HepG2 (cell line): Measurements from ENCODE around the gene PRR30. TPM values are rescaled to one million over a fixed set of nuclear protein-coding genes. Genes with fewer than 3 reads are reported as not detected.

ENCODE experiments used
- ATF7 ChIP-seq, 2 experiments: fragments of 450-650 bp in 1 of 2; sonication (generic) in 1 of 2; formaldehyde crosslinking in 1 of 2; IDR thresholded peaks; 2 replicates each; pipeline versions ENCODE4 v1.4.0 to v1.6.1; 2016 to 2020; ENCODE audit warnings: antibody characterized with exemption in 1 of 2, mild to moderate bottlenecking in 1 of 2, missing genetic modification reagents in 1 of 2
- CEBPB ChIP-seq: IDR thresholded peaks from 2 replicates; pipeline ENCODE4 v1.6.1; 2011; ENCODE audit warnings: low read depth, low read length, improper control_type of control experiment, borderline replicate concordance
- MEIS1 ChIP-seq: sonication (generic); formaldehyde crosslinking; IDR thresholded peaks from 2 replicates; pipeline ENCODE4 v1.9.0; 2021; ENCODE audit warnings: mild to moderate bottlenecking, missing genetic modification reagents, moderate library complexity, borderline replicate concordance
- MXI1 ChIP-seq: IDR thresholded peaks from 3 replicates; pipeline ENCODE4 v1.6.1; 2012; ENCODE audit warnings: low read depth, low read length, inconsistent platforms, borderline replicate concordance
- PLRG1 ChIP-seq: fragments of 450-650 bp; conservative IDR thresholded peaks from 2 replicates; pipeline ENCODE4 v1.6.1; 2016
- REPIN1 ChIP-seq: sonication (generic); formaldehyde crosslinking; IDR thresholded peaks from 2 replicates; pipeline ENCODE4 v1.8.0; 2022; ENCODE audit warnings: missing genetic modification reagents, low read depth, mild to moderate bottlenecking, borderline replicate concordance
- SAP130 ChIP-seq: IDR thresholded peaks from 2 replicates; pipeline ENCODE4 v1.6.1; 2016; ENCODE audit warnings: low read depth
- SMAD3 ChIP-seq: sonication (generic); formaldehyde crosslinking; IDR thresholded peaks from 2 replicates; pipeline ENCODE4 v1.4.0; 2020; ENCODE audit warnings: missing genetic modification reagents
- SNAPC2 ChIP-seq: sonication (generic); formaldehyde crosslinking; IDR thresholded peaks from 2 replicates; pipeline ENCODE4 v1.8.1; 2022; ENCODE audit warnings: mild to moderate bottlenecking, missing genetic modification reagents
- SSRP1 ChIP-seq: IDR thresholded peaks from 2 replicates; pipeline ENCODE4 v1.6.1; 2016; ENCODE audit warnings: control low read depth
- ZBTB3 ChIP-seq: sonication (generic); formaldehyde crosslinking; IDR thresholded peaks from 2 replicates; pipeline ENCODE4 v1.4.0; 2020; ENCODE audit warnings: low read depth, mild to moderate bottlenecking, moderate library complexity, missing genetic modification reagents, borderline replicate concordance
- ZKSCAN1 ChIP-seq: fragments of 150-350 bp; IDR thresholded peaks from 2 replicates; pipeline ENCODE4 v1.6.1; 2014; ENCODE audit warnings: low read length
- ZNF253 ChIP-seq: sonication (generic); formaldehyde crosslinking; IDR thresholded peaks from 2 replicates; pipeline ENCODE4 v1.8.0; 2022; ENCODE audit warnings: mild to moderate bottlenecking, missing genetic modification reagents, borderline replicate concordance
- ZNF264 ChIP-seq: sonication (generic); formaldehyde crosslinking; IDR thresholded peaks from 2 replicates; pipeline ENCODE4 v1.4.0; 2020; ENCODE audit warnings: missing genetic modification reagents
- ZNF577 ChIP-seq: sonication (generic); formaldehyde crosslinking; IDR thresholded peaks from 2 replicates; pipeline ENCODE4 v1.4.0; 2020; ENCODE audit warnings: mild to moderate bottlenecking, low read depth, missing genetic modification reagents, borderline replicate concordance
- ZNF607 ChIP-seq: sonication (generic); formaldehyde crosslinking; IDR thresholded peaks from 2 replicates; pipeline ENCODE4 v1.5.1; 2020; ENCODE audit warnings: missing genetic modification reagents, mild to moderate bottlenecking, borderline replicate concordance
- ZNF660 ChIP-seq: sonication (generic); formaldehyde crosslinking; IDR thresholded peaks from 2 replicates; pipeline ENCODE4 v1.5.1; 2020; ENCODE audit warnings: mild to moderate bottlenecking, low read depth, missing genetic modification reagents, borderline replicate concordance
- ZNF747 ChIP-seq: sonication (generic); formaldehyde crosslinking; IDR thresholded peaks from 2 replicates; pipeline ENCODE4 v1.8.1; 2023; ENCODE audit warnings: missing genetic modification reagents, mild to moderate bottlenecking, borderline replicate concordance
- ZNF766 ChIP-seq: sonication (generic); formaldehyde crosslinking; IDR thresholded peaks from 2 replicates; pipeline ENCODE4 v1.5.0; 2020; ENCODE audit warnings: missing genetic modification reagents, borderline replicate concordance
- ZNF775 ChIP-seq: sonication (generic); formaldehyde crosslinking; IDR thresholded peaks from 2 replicates; pipeline ENCODE4 v1.4.0; 2020; ENCODE audit warnings: missing genetic modification reagents, mild to moderate bottlenecking, moderate library complexity, borderline replicate concordance
- ZNF816 ChIP-seq: sonication (generic); formaldehyde crosslinking; IDR thresholded peaks from 2 replicates; pipeline ENCODE4 v1.8.0; 2022; ENCODE audit warnings: missing genetic modification reagents, mild to moderate bottlenecking, borderline replicate concordance
- ZSCAN30 ChIP-seq: sonication (generic); formaldehyde crosslinking; IDR thresholded peaks from 2 replicates; pipeline ENCODE4 v1.5.0; 2020; ENCODE audit warnings: mild to moderate bottlenecking, missing genetic modification reagents
- polyA plus RNA-seq, 8 experiments: library from polyadenylated mRNA; depleted of rRNA in 3 of 8; stranded (reverse) in 7 of 8; unstranded in 1 of 8; fragments of >200 nt; fragmentation: Illumina TruSeq in 4 of 8; extraction: Trizol in 4 of 8; gene quantifications; 2 replicates each; pipeline versions ENCODE4 v1.2.1 to v1.2.3, GENCODE V29; 2011 to 2016; ENCODE audit warnings: low read depth in 4 of 8, missing spikeins in 1 of 8, mixed read lengths in 1 of 8; ENCODE audit not compliant: insufficient read depth in 1 of 8
- total RNA-seq, 5 experiments: library from RNA; depleted of rRNA; stranded (reverse); fragments of >200 nt; fragmentation: Illumina TruSeq; extraction: Trizol; gene quantifications; 2 replicates each; pipeline ENCODE4 v1.2.3, GENCODE V29; 2016; ENCODE audit warnings: low read depth in 1 of 5
- TF ChIP-seq, protein P1 (sequence below): sonication (generic); formaldehyde crosslinking; IDR thresholded peaks from 2 replicates; pipeline ENCODE4 v1.5.0; 2020; ENCODE audit warnings: mild to moderate bottlenecking, missing genetic modification reagents, borderline replicate concordance
- TF ChIP-seq, protein P2 (sequence below): sonication (generic); formaldehyde crosslinking; conservative IDR thresholded peaks from 2 replicates; pipeline ENCODE4 v1.4.0; 2020; ENCODE audit warnings: mild to moderate bottlenecking, missing genetic modification reagents, moderate library complexity

PRR30 gene
- total and polyA plus RNA-seq, 2 of the 13 experiments (the other 11 are each of a cell fraction or from before 2014, with no cell fraction given), result not detected

- TF ChIP-seq ZSCAN30 (CRISPR knock-in tag), result no peak
- no peak for TF ChIP-seq REPIN1 (CRISPR knock-in tag)
- no peak for TF ChIP-seq ZNF577 (CRISPR knock-in tag)
- no peak for TF ChIP-seq PLRG1
- TF ChIP-seq ZNF775 (CRISPR knock-in tag), result no peak
- TF ChIP-seq ZNF816 (CRISPR knock-in tag), result no peak
- TF ChIP-seq SAP130 (CRISPR knock-in tag), result peak; percentile 34; the same call in 1 of the 2 replicates
- peak; percentile 40; the same call in 1 of the 2 replicates for TF ChIP-seq CEBPB
- no peak for TF ChIP-seq ZNF253
- TF ChIP-seq ZNF747 (CRISPR knock-in tag), result 0 out of 2 replicates have a peak, but pooled peaks have one; percentile 32
- TF ChIP-seq ATF7 (IDR thresholded peaks at IDR 0.05), result no peak
- no peak for TF ChIP-seq ATF7 (CRISPR knock-in tag; IDR thresholded peaks at IDR 0.05)
- 0 out of 2 replicates have a peak, but pooled peaks have one; percentile 45 for TF ChIP-seq ZNF264 (CRISPR knock-in tag)
- 0 out of 2 replicates have a peak, but pooled peaks have one; percentile 45 for TF ChIP-seq ZNF607 (CRISPR knock-in tag)
- TF ChIP-seq SNAPC2 (CRISPR knock-in tag), result no peak
- TF ChIP-seq ZNF766 (CRISPR knock-in tag), result no peak
- TF ChIP-seq, protein P1, sequence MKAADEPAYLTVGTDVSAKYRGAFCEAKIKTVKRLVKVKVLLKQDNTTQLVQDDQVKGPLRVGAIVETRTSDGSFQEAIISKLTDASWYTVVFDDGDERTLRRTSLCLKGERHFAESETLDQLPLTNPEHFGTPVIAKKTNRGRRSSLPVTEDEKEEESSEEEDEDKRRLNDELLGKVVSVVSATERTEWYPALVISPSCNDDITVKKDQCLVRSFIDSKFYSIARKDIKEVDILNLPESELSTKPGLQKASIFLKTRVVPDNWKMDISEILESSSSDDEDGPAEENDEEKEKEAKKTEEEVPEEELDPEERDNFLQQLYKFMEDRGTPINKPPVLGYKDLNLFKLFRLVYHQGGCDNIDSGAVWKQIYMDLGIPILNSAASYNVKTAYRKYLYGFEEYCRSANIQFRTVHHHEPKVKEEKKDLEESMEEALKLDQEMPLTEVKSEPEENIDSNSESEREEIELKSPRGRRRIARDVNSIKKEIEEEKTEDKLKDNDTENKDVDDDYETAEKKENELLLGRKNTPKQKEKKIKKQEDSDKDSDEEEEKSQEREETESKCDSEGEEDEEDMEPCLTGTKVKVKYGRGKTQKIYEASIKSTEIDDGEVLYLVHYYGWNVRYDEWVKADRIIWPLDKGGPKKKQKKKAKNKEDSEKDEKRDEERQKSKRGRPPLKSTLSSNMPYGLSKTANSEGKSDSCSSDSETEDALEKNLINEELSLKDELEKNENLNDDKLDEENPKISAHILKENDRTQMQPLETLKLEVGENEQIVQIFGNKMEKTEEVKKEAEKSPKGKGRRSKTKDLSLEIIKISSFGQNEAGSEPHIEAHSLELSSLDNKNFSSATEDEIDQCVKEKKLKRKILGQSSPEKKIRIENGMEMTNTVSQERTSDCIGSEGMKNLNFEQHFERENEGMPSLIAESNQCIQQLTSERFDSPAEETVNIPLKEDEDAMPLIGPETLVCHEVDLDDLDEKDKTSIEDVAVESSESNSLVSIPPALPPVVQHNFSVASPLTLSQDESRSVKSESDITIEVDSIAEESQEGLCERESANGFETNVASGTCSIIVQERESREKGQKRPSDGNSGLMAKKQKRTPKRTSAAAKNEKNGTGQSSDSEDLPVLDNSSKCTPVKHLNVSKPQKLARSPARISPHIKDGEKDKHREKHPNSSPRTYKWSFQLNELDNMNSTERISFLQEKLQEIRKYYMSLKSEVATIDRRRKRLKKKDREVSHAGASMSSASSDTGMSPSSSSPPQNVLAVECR (CRISPR knock-in tag), result 0 out of 2 replicates have a peak, but pooled peaks have one; percentile 2
- TF ChIP-seq, protein P2, sequence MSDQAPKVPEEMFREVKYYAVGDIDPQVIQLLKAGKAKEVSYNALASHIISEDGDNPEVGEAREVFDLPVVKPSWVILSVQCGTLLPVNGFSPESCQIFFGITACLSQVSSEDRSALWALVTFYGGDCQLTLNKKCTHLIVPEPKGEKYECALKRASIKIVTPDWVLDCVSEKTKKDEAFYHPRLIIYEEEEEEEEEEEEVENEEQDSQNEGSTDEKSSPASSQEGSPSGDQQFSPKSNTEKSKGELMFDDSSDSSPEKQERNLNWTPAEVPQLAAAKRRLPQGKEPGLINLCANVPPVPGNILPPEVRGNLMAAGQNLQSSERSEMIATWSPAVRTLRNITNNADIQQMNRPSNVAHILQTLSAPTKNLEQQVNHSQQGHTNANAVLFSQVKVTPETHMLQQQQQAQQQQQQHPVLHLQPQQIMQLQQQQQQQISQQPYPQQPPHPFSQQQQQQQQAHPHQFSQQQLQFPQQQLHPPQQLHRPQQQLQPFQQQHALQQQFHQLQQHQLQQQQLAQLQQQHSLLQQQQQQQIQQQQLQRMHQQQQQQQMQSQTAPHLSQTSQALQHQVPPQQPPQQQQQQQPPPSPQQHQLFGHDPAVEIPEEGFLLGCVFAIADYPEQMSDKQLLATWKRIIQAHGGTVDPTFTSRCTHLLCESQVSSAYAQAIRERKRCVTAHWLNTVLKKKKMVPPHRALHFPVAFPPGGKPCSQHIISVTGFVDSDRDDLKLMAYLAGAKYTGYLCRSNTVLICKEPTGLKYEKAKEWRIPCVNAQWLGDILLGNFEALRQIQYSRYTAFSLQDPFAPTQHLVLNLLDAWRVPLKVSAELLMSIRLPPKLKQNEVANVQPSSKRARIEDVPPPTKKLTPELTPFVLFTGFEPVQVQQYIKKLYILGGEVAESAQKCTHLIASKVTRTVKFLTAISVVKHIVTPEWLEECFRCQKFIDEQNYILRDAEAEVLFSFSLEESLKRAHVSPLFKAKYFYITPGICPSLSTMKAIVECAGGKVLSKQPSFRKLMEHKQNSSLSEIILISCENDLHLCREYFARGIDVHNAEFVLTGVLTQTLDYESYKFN (CRISPR knock-in tag), result no peak
- no peak; the same call in 2 of the 3 replicates for TF ChIP-seq MXI1
- TF ChIP-seq ZBTB3, result no peak
- no peak for TF ChIP-seq ZNF660 (CRISPR knock-in tag)
- TF ChIP-seq SMAD3, result peak; percentile 29; the same call in 1 of the 2 replicates
- TF ChIP-seq MEIS1 (CRISPR knock-in tag), result no peak
- no peak for TF ChIP-seq ZKSCAN1
- TF ChIP-seq SSRP1 (CRISPR knock-in tag), result peak; percentile 89; the same call in 1 of the 2 replicates
These were observed 12.9 kb downstream of the PRR30 start (continued) for GRCh38 chr2:27126252-27126710.
